ENCODE measurements around the gene PFDN5.

The PFDN5 gene

GRCh38 chr12:53259891-53260290 is 35.5 kb upstream of the PFDN5 start:
- no peak for DNase-seq (ENCODE audit: low read depth, low spot score)
- TF ChIP-seq POLR2AphosphoS5 (IDR thresholded peaks at IDR 0.05; ENCODE audit: borderline replicate concordance, low read depth, low read length) (no peak), FOXP2 (optimal IDR thresholded peaks at IDR 0.05; ENCODE audit: control extremely low read depth, extremely low read length, insufficient read depth) (no peak), EZH2 (IDR thresholded peaks at IDR 0.05) (no peak)
- Histone ChIP-seq H3K9ac (ENCODE audit: insufficient read length) (no peak overlapping the region), H3K36me3 (ENCODE audit: insufficient read depth, low read length) (no peaks in the 10 kb centered on the region), H3K9me3 (ENCODE audit: low read depth, low read length) (no peaks in the 10 kb centered on the region), H3K4me3 (no peak overlapping the region), H3K27ac (no peak overlapping the region)

- no peak overlapping the region for H3K9ac ChIP-seq (ENCODE audit: insufficient read length)
- H3K36me3 ChIP-seq (ENCODE audit: insufficient read depth, low read length), result peaks cover 18% of the 10 kb centered on the region
- DNase-seq (ENCODE audit: low read depth, low spot score), result no peak
- H3K27ac ChIP-seq, result no peak overlapping the region
- no peaks in the 10 kb centered on the region for H3K9me3 ChIP-seq (ENCODE audit: low read depth, low read length)
- H3K4me3 ChIP-seq, result no peak overlapping the region
- TF ChIP-seq EZH2 (IDR thresholded peaks at IDR 0.05) (no peak), POLR2AphosphoS5 (IDR thresholded peaks at IDR 0.05; ENCODE audit: borderline replicate concordance, low read depth, low read length) (no peak), FOXP2 (optimal IDR thresholded peaks at IDR 0.05; ENCODE audit: control extremely low read depth, extremely low read length, insufficient read depth) (no peak)
Observed at GRCh38 chr12:53265783-53266182, 29.6 kb upstream of the PFDN5 start.

GRCh38 chr12:53267306-53267998 is 27.9 kb upstream of the PFDN5 start:
- Histone ChIP-seq H3K36me3 (ENCODE audit: insufficient read depth, low read length) (peaks cover 28% of the 10 kb centered on the region), H3K4me3 (peak overlapping the region; percentile 100), H3K9me3 (ENCODE audit: low read depth, low read length) (no peaks in the 10 kb centered on the region), H3K9ac (ENCODE audit: insufficient read length) (peak overlapping the region; percentile 89), H3K27ac (peak overlapping the region; percentile 73)
- no peak for DNase-seq (ENCODE audit: low read depth, low spot score)
- no peak for TF ChIP-seq POLR2AphosphoS5 (IDR thresholded peaks at IDR 0.05; ENCODE audit: borderline replicate concordance, low read depth, low read length)
- TF ChIP-seq EZH2 (IDR thresholded peaks at IDR 0.05), result no peak
- TF ChIP-seq FOXP2 (optimal IDR thresholded peaks at IDR 0.05; ENCODE audit: control extremely low read depth, extremely low read length, insufficient read depth), result no peak

- peak; percentile 14 for DNase-seq (ENCODE audit: low read depth, low spot score)
Observed at GRCh38 chr12:53267999-53268629, 27.2 kb upstream of the PFDN5 start, which contains the start of gene ESPL1. ESPL1 (plus strand) TSS chr12:53268299; CDS start chr12:53268767, 468 bp downstream.

GRCh38 chr12:53268630-53269562 is 26.4 kb upstream of the PFDN5 start:
- TF ChIP-seq FOXP2 (optimal IDR thresholded peaks at IDR 0.05; ENCODE audit: control extremely low read depth, extremely low read length, insufficient read depth) (no peak), POLR2AphosphoS5 (IDR thresholded peaks at IDR 0.05; ENCODE audit: borderline replicate concordance, low read depth, low read length) (no peak), EZH2 (IDR thresholded peaks at IDR 0.05) (no peak)
- Histone ChIP-seq H3K27ac (no peak overlapping the region; the same call in 1 of the 2 replicates), H3K4me3 (peak overlapping the region; percentile 100), H3K9me3 (ENCODE audit: low read depth, low read length) (no peaks in the 10 kb centered on the region), H3K36me3 (ENCODE audit: insufficient read depth, low read length) (peaks cover 31% of the 10 kb centered on the region), H3K9ac (ENCODE audit: insufficient read length) (peak overlapping the region; percentile 89)
- DNase-seq (ENCODE audit: low read depth, low spot score), result no peak

More at GRCh38 chr12:53267999-53268629, 27.2 kb upstream of the PFDN5 start, which contains the start of gene ESPL1:
- Histone ChIP-seq H3K27ac (peak within 1 kb of the TSS; percentile 73), H3K36me3 (ENCODE audit: insufficient read depth, low read length) (peaks cover 31% of the 10 kb centered on the region), H3K4me3 (peak within 1 kb of the TSS; percentile 100), H3K9me3 (ENCODE audit: low read depth, low read length) (no peaks in the 10 kb centered on the region), H3K9ac (ENCODE audit: insufficient read length) (peak within 1 kb of the TSS; percentile 89)
- peak; percentile 77; the same call in 1 of the 2 replicates for TF ChIP-seq POLR2AphosphoS5 (IDR thresholded peaks at IDR 0.05; ENCODE audit: borderline replicate concordance, low read depth, low read length)
- no peak for TF ChIP-seq FOXP2 (optimal IDR thresholded peaks at IDR 0.05; ENCODE audit: control extremely low read depth, extremely low read length, insufficient read depth)
- no peak for TF ChIP-seq EZH2 (IDR thresholded peaks at IDR 0.05)

GRCh38 chr12:53274445-53274844 is 20.9 kb upstream of the PFDN5 start:
- no peak overlapping the region for H3K27ac ChIP-seq
- H3K9me3 ChIP-seq (ENCODE audit: low read depth, low read length), result no peaks in the 10 kb centered on the region
- TF ChIP-seq EZH2 (IDR thresholded peaks at IDR 0.05) (no peak), FOXP2 (optimal IDR thresholded peaks at IDR 0.05; ENCODE audit: control extremely low read depth, extremely low read length, insufficient read depth) (no peak), POLR2AphosphoS5 (IDR thresholded peaks at IDR 0.05; ENCODE audit: borderline replicate concordance, low read depth, low read length) (no peak)
- peaks cover 77% of the 10 kb centered on the region for H3K36me3 ChIP-seq (ENCODE audit: insufficient read depth, low read length)
- no peak overlapping the region for H3K4me3 ChIP-seq
- H3K9ac ChIP-seq (ENCODE audit: insufficient read length), result no peak overlapping the region
- no peak for DNase-seq (ENCODE audit: low read depth, low spot score)

GRCh38 chr12:53276511-53276910 is 18.8 kb upstream of the PFDN5 start:
- TF ChIP-seq POLR2AphosphoS5 (IDR thresholded peaks at IDR 0.05; ENCODE audit: borderline replicate concordance, low read depth, low read length) (no peak), FOXP2 (optimal IDR thresholded peaks at IDR 0.05; ENCODE audit: control extremely low read depth, extremely low read length, insufficient read depth) (no peak), EZH2 (IDR thresholded peaks at IDR 0.05) (no peak)
- Histone ChIP-seq H3K36me3 (ENCODE audit: insufficient read depth, low read length) (peaks cover 78% of the 10 kb centered on the region), H3K9me3 (ENCODE audit: low read depth, low read length) (no peaks in the 10 kb centered on the region), H3K27ac (no peak overlapping the region), H3K9ac (ENCODE audit: insufficient read length) (no peak overlapping the region), H3K4me3 (no peak overlapping the region)
- no peak for DNase-seq (ENCODE audit: low read depth, low spot score)
